Neuron (in vitro differentiated cells): ENCODE results near the gene CLEC19A.

Experiments
- H2AFZ ChIP-seq: one replicate; pipeline ENCODE4 v1.6.1; 2013; ENCODE audit warnings: low read depth, mild to moderate bottlenecking, inconsistent platforms, low read length, moderate library complexity
- H3K27me3 ChIP-seq: one replicate; pipeline ENCODE4 v1.6.1; 2013; ENCODE audit warnings: low read length; ENCODE audit not compliant: insufficient read depth
- H3K36me3 ChIP-seq: one replicate; pipeline ENCODE4 v1.6.1; 2013; ENCODE audit warnings: low read length; ENCODE audit not compliant: insufficient read depth
- H3K4me1 ChIP-seq: one replicate; pipeline ENCODE4 v1.6.1; 2013; ENCODE audit warnings: low read length; ENCODE audit not compliant: insufficient read depth
- H3K4me3 ChIP-seq: 2 replicates; pipeline ENCODE4 v1.5.1; 2013; ENCODE audit warnings: mild to moderate bottlenecking, low read length, moderate library complexity
- H3K9me3 ChIP-seq: one replicate; pipeline ENCODE4 v1.6.1; 2013; ENCODE audit warnings: low read length

Gene CLEC19A

GRCh38 chr16:19290860-19291259, 5.3 kb downstream of the CLEC19A start:
- H3K4me1 ChIP-seq: peaks cover 41% of the 10 kb centered on the region
- H3K4me3 ChIP-seq: no peak overlapping the region

GRCh38 chr16:19291475-19291874, 5.9 kb downstream of the CLEC19A start:
- Histone ChIP-seq H3K27me3 (peaks cover 3% of the 10 kb centered on the region), H2AFZ (no peak overlapping the region), H3K36me3 (no peaks in the 10 kb centered on the region), H3K4me1 (peaks cover 41% of the 10 kb centered on the region), H3K4me3 (no peak overlapping the region), H3K9me3 (no peaks in the 10 kb centered on the region)

More at GRCh38 chr16:19290860-19291259, 5.3 kb downstream of the CLEC19A start:
- Histone ChIP-seq H3K27me3 (peaks cover 3% of the 10 kb centered on the region), H3K36me3 (no peaks in the 10 kb centered on the region), H3K9me3 (no peaks in the 10 kb centered on the region), H2AFZ (no peak overlapping the region)

- Histone ChIP-seq H3K4me1 (peaks cover 41% of the 10 kb centered on the region), H2AFZ (no peak overlapping the region), H3K36me3 (no peaks in the 10 kb centered on the region), H3K4me3 (no peak overlapping the region), H3K9me3 (no peaks in the 10 kb centered on the region), H3K27me3 (peaks cover 6% of the 10 kb centered on the region)
These were observed 6.7 kb downstream of the CLEC19A start for GRCh38 chr16:19292186-19292585.

GRCh38 chr16:19294156-19294649, 8.7 kb downstream of the CLEC19A start:
- H3K4me3 ChIP-seq: no peak overlapping the region
- no peaks in the 10 kb centered on the region for H3K36me3 ChIP-seq
- H2AFZ ChIP-seq: no peak overlapping the region
- peaks cover 35% of the 10 kb centered on the region for H3K4me1 ChIP-seq
- H3K9me3 ChIP-seq: no peaks in the 10 kb centered on the region
- peaks cover 7% of the 10 kb centered on the region for H3K27me3 ChIP-seq

- Histone ChIP-seq H3K4me3 (no peak overlapping the region), H3K36me3 (no peaks in the 10 kb centered on the region), H3K4me1 (peaks cover 25% of the 10 kb centered on the region), H3K9me3 (no peaks in the 10 kb centered on the region), H2AFZ (no peak overlapping the region), H3K27me3 (peaks cover 7% of the 10 kb centered on the region)
These were observed 9.9 kb downstream of the CLEC19A start for GRCh38 chr16:19295393-19295792.

GRCh38 chr16:19297454-19297853, 11.9 kb downstream of the CLEC19A start:
- Histone ChIP-seq H3K4me3 (no peak overlapping the region), H3K27me3 (peaks cover 7% of the 10 kb centered on the region), H3K4me1 (peaks cover 4% of the 10 kb centered on the region), H2AFZ (no peak overlapping the region), H3K36me3 (no peaks in the 10 kb centered on the region), H3K9me3 (no peaks in the 10 kb centered on the region)

GRCh38 chr16:19299565-19299964, 14.0 kb downstream of the CLEC19A start:
- Histone ChIP-seq H3K36me3 (no peaks in the 10 kb centered on the region), H2AFZ (no peak overlapping the region), H3K9me3 (no peaks in the 10 kb centered on the region), H3K4me1 (no peaks in the 10 kb centered on the region), H3K4me3 (no peak overlapping the region), H3K27me3 (peaks cover 7% of the 10 kb centered on the region)

- H3K27me3 ChIP-seq: peaks cover 3% of the 10 kb centered on the region
- H3K4me3 ChIP-seq: no peak overlapping the region
- no peaks in the 10 kb centered on the region for H3K4me1 ChIP-seq
- H3K36me3 ChIP-seq: no peaks in the 10 kb centered on the region
- H3K9me3 ChIP-seq: no peaks in the 10 kb centered on the region
- H2AFZ ChIP-seq: no peak overlapping the region
These were observed 16.4 kb downstream of the CLEC19A start for GRCh38 chr16:19301931-19302330.

- Histone ChIP-seq H3K4me1 (no peaks in the 10 kb centered on the region), H3K9me3 (no peaks in the 10 kb centered on the region), H3K27me3 (no peaks in the 10 kb centered on the region), H3K36me3 (no peaks in the 10 kb centered on the region), H3K4me3 (no peak overlapping the region), H2AFZ (no peak overlapping the region)
These were observed 19.2 kb downstream of the CLEC19A start for GRCh38 chr16:19304750-19305149.

- no peaks in the 10 kb centered on the region for H3K36me3 ChIP-seq
- H2AFZ ChIP-seq: no peak overlapping the region
- H3K27me3 ChIP-seq: no peaks in the 10 kb centered on the region
- no peak overlapping the region for H3K4me3 ChIP-seq
- no peaks in the 10 kb centered on the region for H3K9me3 ChIP-seq
- H3K4me1 ChIP-seq: no peaks in the 10 kb centered on the region
These were observed 19.9 kb downstream of the CLEC19A start for GRCh38 chr16:19305443-19305842.

GRCh38 chr16:19307587-19308241, 22.2 kb downstream of the CLEC19A start:
- Histone ChIP-seq H2AFZ (no peak overlapping the region), H3K27me3 (no peaks in the 10 kb centered on the region), H3K9me3 (no peaks in the 10 kb centered on the region), H3K4me3 (no peak overlapping the region), H3K4me1 (no peaks in the 10 kb centered on the region), H3K36me3 (no peaks in the 10 kb centered on the region)

- no peak overlapping the region for H2AFZ ChIP-seq
- H3K4me3 ChIP-seq: no peak overlapping the region
- H3K27me3 ChIP-seq: peaks cover 1% of the 10 kb centered on the region
- no peaks in the 10 kb centered on the region for H3K4me1 ChIP-seq
- no peaks in the 10 kb centered on the region for H3K36me3 ChIP-seq
- H3K9me3 ChIP-seq: no peaks in the 10 kb centered on the region
These were observed 22.9 kb downstream of the CLEC19A start for GRCh38 chr16:19308392-19308791.

- no peak overlapping the region for H2AFZ ChIP-seq
- no peaks in the 10 kb centered on the region for H3K36me3 ChIP-seq
- H3K4me1 ChIP-seq: no peaks in the 10 kb centered on the region
- no peaks in the 10 kb centered on the region for H3K9me3 ChIP-seq
- peaks cover 5% of the 10 kb centered on the region for H3K27me3 ChIP-seq
- no peak overlapping the region for H3K4me3 ChIP-seq
These were observed 23.6 kb downstream of the CLEC19A start for GRCh38 chr16:19309178-19309577.
